DOHH2 (cell line): ENCODE results near the gene RABL6.
"Not testable (repeated sequence)": the region's sequence is repeated elsewhere in the genome, so short reads cannot be mapped to it uniquely, and the experiment has no call there.

Experiments
- H3F3A ChIP-seq: fragments of 200-600 bp; sonication (generic), shearing (Covaris generic); 2 replicates; pipeline ENCODE4 v1.6.0; 2016; ENCODE audit warnings: antibody characterized with exemption, mild to moderate bottlenecking; ENCODE audit not compliant: control insufficient read depth, insufficient read depth
- H3K27ac ChIP-seq: fragments of 200-600 bp; sonication (generic); 2 replicates; pipeline ENCODE4 v1.5.1; 2014; ENCODE audit warnings: low read depth, mild to moderate bottlenecking, low read length, moderate library complexity
- H3K27me3 ChIP-seq: fragments of 200-600 bp; sonication (generic); 2 replicates; pipeline ENCODE4 v1.6.1; 2014; ENCODE audit warnings: mild to moderate bottlenecking, low read length, mixed read lengths; ENCODE audit not compliant: control insufficient read depth
- H3K36me3 ChIP-seq: fragments of 200-600 bp; sonication (generic); 2 replicates; pipeline ENCODE4 v1.6.1; 2014; ENCODE audit warnings: mild to moderate bottlenecking, low read length, moderate library complexity, mixed read lengths; ENCODE audit not compliant: control insufficient read depth
- H3K4me1 ChIP-seq: fragments of 200-600 bp; sonication (generic); 2 replicates; pipeline ENCODE4 v1.6.1; 2014; ENCODE audit warnings: mild to moderate bottlenecking, low read length, mixed read lengths; ENCODE audit not compliant: control insufficient read depth
- H3K4me2 ChIP-seq: fragments of 200-600 bp; sonication (generic); 2 replicates; pipeline ENCODE4 v1.6.0; 2014; ENCODE audit warnings: mild to moderate bottlenecking, low read length, moderate library complexity
- H3K4me3 ChIP-seq: fragments of 200-600 bp; sonication (generic); 2 replicates; pipeline ENCODE4 v1.5.1; 2014; ENCODE audit warnings: mild to moderate bottlenecking, low read length, mixed read lengths
- H3K79me2 ChIP-seq: fragments of 200-600 bp; sonication (generic); 2 replicates; pipeline ENCODE4 v1.6.1; 2014; ENCODE audit warnings: mild to moderate bottlenecking, low read length, mixed read lengths; ENCODE audit not compliant: control insufficient read depth
- H3K9me2 ChIP-seq: fragments of 200-600 bp; sonication (generic); replicated peaks from 2 replicates; pipeline ENCODE4 v1.6.1; 2014; ENCODE audit warnings: mild to moderate bottlenecking, low read length, mixed read lengths; ENCODE audit not compliant: control insufficient read depth
- H3K9me3 ChIP-seq: fragments of 200-600 bp; sonication (generic); 2 replicates; pipeline ENCODE4 v1.6.1; 2014; ENCODE audit warnings: antibody characterized with exemption, low read length, mixed read lengths; ENCODE audit not compliant: control insufficient read depth, insufficient read depth
- H4K20me1 ChIP-seq: fragments of 200-600 bp; sonication (generic); 2 replicates; pipeline ENCODE4 v1.6.0; 2014; ENCODE audit warnings: low read depth, mild to moderate bottlenecking, antibody characterized with exemption, low read length, moderate library complexity; ENCODE audit not compliant: control insufficient read depth, insufficient read depth
- CTCF ChIP-seq: fragments of 200-600 bp; sonication (generic); IDR thresholded peaks from one replicate; pipeline ENCODE4 v1.5.1; 2014; ENCODE audit warnings: antibody characterized with exemption, mild to moderate bottlenecking, low read depth, low read length; ENCODE audit not compliant: poor library complexity, severe bottlenecking
- EZH2phosphoT487 ChIP-seq: fragments of 200-600 bp; sonication (generic); IDR thresholded peaks from 2 replicates; pipeline ENCODE4 v1.6.1; 2017; ENCODE audit warnings: borderline replicate concordance, mild to moderate bottlenecking, antibody characterized with exemption, low read length, moderate library complexity, mixed read lengths

RABL6 gene

GRCh38 chr9:136843801-136844740 is 36.3 kb downstream of the RABL6 start:
- H3K27me3 ChIP-seq: not testable (repeated sequence)

GRCh38 chr9:136844761-136845464 is 37.2 kb downstream of the RABL6 start:
- Histone ChIP-seq H3K9me3 (no peaks in the 10 kb centered on the region), H3K4me1 (peaks cover 35% of the 10 kb centered on the region), H3F3A (no peaks in the 10 kb centered on the region; the same call in 1 of the 2 replicates), H3K9me2 (no peaks in the 10 kb centered on the region), H3K27me3 (no peaks in the 10 kb centered on the region), H3K27ac (no peak overlapping the region), H3K79me2 (peaks cover 11% of the 10 kb centered on the region), H3K36me3 (peaks cover 8% of the 10 kb centered on the region; the same call in 1 of the 2 replicates), H3K4me3 (no peak overlapping the region), H3K4me2 (no peak overlapping the region), H4K20me1 (peaks cover 9% of the 10 kb centered on the region)
- TF ChIP-seq EZH2phosphoT487: no peak
- no peak for TF ChIP-seq CTCF

More at GRCh38 chr9:136843801-136844740, 36.3 kb downstream of the RABL6 start:
- H3K4me3 ChIP-seq, H3K79me2 ChIP-seq, H3K9me2 ChIP-seq, H3K9me3 ChIP-seq, H3F3A ChIP-seq, H4K20me1 ChIP-seq, H3K27ac ChIP-seq: not testable (repeated sequence)
- H3K4me2 ChIP-seq: peak overlapping the region; percentile 33
- peaks cover 31% of the 10 kb centered on the region for H3K4me1 ChIP-seq
- H3K36me3 ChIP-seq: peaks cover 16% of the 10 kb centered on the region
- TF ChIP-seq CTCF: peak; percentile 70

GRCh38 chr9:136845465-136846260 is 37.9 kb downstream of the RABL6 start:
- H3K4me3 ChIP-seq: no peak overlapping the region

More at GRCh38 chr9:136845465-136846260, 37.9 kb downstream of the RABL6 start:
- H3K9me2 ChIP-seq: no peaks in the 10 kb centered on the region
- no peaks in the 10 kb centered on the region for H3K9me3 ChIP-seq
- no peak for TF ChIP-seq CTCF
- no peak for TF ChIP-seq EZH2phosphoT487
- H3F3A ChIP-seq: no peaks in the 10 kb centered on the region; the same call in 1 of the 2 replicates
- H4K20me1 ChIP-seq: peaks cover 11% of the 10 kb centered on the region
- H3K36me3 ChIP-seq: peaks cover 8% of the 10 kb centered on the region; the same call in 1 of the 2 replicates
- H3K27me3 ChIP-seq: no peaks in the 10 kb centered on the region
- H3K4me2 ChIP-seq: no peak overlapping the region
- peaks cover 13% of the 10 kb centered on the region for H3K79me2 ChIP-seq
- no peak overlapping the region for H3K27ac ChIP-seq
- peaks cover 37% of the 10 kb centered on the region for H3K4me1 ChIP-seq
